Measurements from ENCODE around the gene BMERB1. TPM values are rescaled to one million over a fixed set of nuclear protein-coding genes. Genes with fewer than 3 reads are reported as not detected.
"Not testable (repeated sequence)": the region's sequence is repeated elsewhere in the genome, so short reads cannot be mapped to it uniquely, and the experiment has no call there.

Gene BMERB1
- total RNA-seq, 1 donor from 2014 or later: 26.4 TPM

DNA sequence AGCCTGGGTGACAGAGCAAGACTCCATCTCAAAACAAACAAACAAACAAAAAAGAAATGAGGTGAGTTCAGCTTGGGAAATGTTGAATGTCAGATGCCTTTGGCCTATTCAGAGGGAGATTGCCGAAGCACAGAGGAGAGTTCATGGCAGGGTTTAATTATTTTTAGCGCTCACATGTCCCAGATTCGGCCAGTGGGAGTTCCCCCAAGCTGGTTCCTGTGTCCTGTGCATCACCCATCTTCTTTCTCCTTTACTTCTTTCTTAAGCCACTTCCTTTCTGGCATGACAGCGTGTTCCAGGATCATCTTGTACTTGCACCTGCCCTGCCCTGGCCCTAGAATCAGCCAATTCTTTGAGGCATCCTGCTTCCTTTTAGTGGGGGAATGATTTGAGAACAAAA, 29.6 kb upstream of the BMERB1 start:
- Mint-ChIP-seq H3K36me3 (no peaks in the 10 kb centered on the region), H3K4me1 (ENCODE audit: unreplicated experiment) (no peaks in the 10 kb centered on the region), H3K27me3 (no peaks in the 10 kb centered on the region), H3K9me3 (no peaks in the 10 kb centered on the region), H3K4me3 (no peak overlapping the region), H3K27ac (no peak overlapping the region)
- TF ChIP-seq, protein P1, sequence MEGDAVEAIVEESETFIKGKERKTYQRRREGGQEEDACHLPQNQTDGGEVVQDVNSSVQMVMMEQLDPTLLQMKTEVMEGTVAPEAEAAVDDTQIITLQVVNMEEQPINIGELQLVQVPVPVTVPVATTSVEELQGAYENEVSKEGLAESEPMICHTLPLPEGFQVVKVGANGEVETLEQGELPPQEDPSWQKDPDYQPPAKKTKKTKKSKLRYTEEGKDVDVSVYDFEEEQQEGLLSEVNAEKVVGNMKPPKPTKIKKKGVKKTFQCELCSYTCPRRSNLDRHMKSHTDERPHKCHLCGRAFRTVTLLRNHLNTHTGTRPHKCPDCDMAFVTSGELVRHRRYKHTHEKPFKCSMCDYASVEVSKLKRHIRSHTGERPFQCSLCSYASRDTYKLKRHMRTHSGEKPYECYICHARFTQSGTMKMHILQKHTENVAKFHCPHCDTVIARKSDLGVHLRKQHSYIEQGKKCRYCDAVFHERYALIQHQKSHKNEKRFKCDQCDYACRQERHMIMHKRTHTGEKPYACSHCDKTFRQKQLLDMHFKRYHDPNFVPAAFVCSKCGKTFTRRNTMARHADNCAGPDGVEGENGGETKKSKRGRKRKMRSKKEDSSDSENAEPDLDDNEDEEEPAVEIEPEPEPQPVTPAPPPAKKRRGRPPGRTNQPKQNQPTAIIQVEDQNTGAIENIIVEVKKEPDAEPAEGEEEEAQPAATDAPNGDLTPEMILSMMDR (conservative IDR thresholded peaks at IDR 0.05): no peak
- DNase-seq (ENCODE audit: extremely low spot score, unreplicated experiment): no peak

DNA sequence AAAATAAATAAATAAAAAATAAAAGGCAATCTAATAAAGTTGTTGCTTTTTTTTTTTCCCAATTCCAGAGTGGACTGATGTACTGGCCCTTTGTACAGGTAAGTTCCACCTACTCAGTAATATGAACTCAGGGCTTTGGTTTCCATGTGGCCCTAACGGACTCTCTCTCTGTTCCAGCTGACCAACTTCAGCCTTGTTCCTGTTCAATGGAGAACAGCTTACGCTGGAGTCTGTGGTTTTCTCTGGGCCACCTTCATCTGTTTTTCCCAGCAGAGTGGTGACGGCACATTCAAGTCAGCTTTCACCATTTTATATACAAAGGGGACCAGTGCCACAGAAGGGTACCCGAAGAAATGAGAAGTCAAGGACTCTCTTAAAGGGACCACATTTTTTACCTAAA, 26.6 kb upstream of the BMERB1 start:
- H3K4me3 Mint-ChIP-seq; H3K36me3 Mint-ChIP-seq; DNase-seq (ENCODE audit: extremely low spot score, unreplicated experiment); H3K9me3 Mint-ChIP-seq; H3K27me3 Mint-ChIP-seq; H3K27ac Mint-ChIP-seq; H3K4me1 Mint-ChIP-seq (ENCODE audit: unreplicated experiment): not testable (repeated sequence)

DNA sequence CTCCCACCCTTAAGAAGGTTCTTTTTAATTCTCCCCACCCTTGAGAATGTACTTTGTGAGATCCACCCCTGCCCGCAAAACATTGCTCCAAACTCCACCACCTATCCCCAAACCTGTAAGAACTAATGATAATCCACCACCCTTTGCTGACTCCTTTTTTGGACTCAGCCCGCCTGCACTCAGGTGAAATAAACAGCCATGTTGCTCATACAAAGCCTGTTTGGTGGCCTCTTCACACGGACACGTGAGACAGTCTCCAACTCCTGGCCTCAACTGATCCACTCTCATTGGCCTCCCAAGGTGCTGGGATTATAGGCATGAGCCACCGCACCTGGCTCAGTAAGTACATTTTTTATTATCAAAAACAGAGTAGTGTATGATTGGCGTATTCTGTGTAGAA, 24.9 kb upstream of the BMERB1 start:
- not testable (repeated sequence) for H3K4me3 Mint-ChIP-seq; H3K27ac Mint-ChIP-seq; DNase-seq (ENCODE audit: extremely low spot score, unreplicated experiment); H3K9me3 Mint-ChIP-seq; H3K4me1 Mint-ChIP-seq (ENCODE audit: unreplicated experiment); H3K36me3 Mint-ChIP-seq; H3K27me3 Mint-ChIP-seq

- no peaks in the 10 kb centered on the region for H3K27me3 Mint-ChIP-seq
- H3K9me3 Mint-ChIP-seq: no peaks in the 10 kb centered on the region
- no peaks in the 10 kb centered on the region for H3K4me1 Mint-ChIP-seq (ENCODE audit: unreplicated experiment)
- H3K27ac Mint-ChIP-seq: no peak overlapping the region
- no peak for DNase-seq (ENCODE audit: extremely low spot score, unreplicated experiment)
- H3K4me3 Mint-ChIP-seq: no peak overlapping the region
- H3K36me3 Mint-ChIP-seq: no peaks in the 10 kb centered on the region
- TF ChIP-seq, protein P1 (conservative IDR thresholded peaks at IDR 0.05): no peak
These were observed 18.8 kb upstream of the BMERB1 start for GRCh38 chr16:15415511-15415985.

DNA sequence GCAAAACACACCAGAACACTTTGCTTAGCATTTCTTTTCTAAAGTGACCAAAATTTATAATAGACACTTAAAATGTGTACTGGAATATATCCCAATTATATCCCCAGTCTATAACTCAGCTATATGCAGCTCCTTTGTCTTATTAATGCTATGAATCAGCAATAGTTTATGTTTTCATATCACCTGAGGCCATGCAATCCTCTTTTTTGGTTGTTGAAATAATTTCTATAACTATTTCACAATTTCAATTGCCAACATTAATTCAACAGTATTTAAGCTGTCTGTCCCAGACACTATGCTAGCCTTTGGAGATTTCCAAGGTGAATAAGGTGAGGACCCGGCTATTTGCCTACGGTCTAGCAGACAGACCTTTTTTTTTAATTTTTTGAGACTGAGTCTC, 17.2 kb upstream of the BMERB1 start:
- no peak overlapping the region for H3K4me3 Mint-ChIP-seq
- no peaks in the 10 kb centered on the region for H3K36me3 Mint-ChIP-seq
- DNase-seq (ENCODE audit: extremely low spot score, unreplicated experiment): no peak
- no peaks in the 10 kb centered on the region for H3K9me3 Mint-ChIP-seq
- TF ChIP-seq, protein P1 (conservative IDR thresholded peaks at IDR 0.05): no peak
- H3K4me1 Mint-ChIP-seq (ENCODE audit: unreplicated experiment): no peaks in the 10 kb centered on the region
- H3K27ac Mint-ChIP-seq: no peak overlapping the region
- H3K27me3 Mint-ChIP-seq: no peaks in the 10 kb centered on the region

- Mint-ChIP-seq H3K9me3 (no peaks in the 10 kb centered on the region), H3K27me3 (no peaks in the 10 kb centered on the region)
These were observed 16.2 kb upstream of the BMERB1 start for GRCh38 chr16:15418206-15418605.

DNA sequence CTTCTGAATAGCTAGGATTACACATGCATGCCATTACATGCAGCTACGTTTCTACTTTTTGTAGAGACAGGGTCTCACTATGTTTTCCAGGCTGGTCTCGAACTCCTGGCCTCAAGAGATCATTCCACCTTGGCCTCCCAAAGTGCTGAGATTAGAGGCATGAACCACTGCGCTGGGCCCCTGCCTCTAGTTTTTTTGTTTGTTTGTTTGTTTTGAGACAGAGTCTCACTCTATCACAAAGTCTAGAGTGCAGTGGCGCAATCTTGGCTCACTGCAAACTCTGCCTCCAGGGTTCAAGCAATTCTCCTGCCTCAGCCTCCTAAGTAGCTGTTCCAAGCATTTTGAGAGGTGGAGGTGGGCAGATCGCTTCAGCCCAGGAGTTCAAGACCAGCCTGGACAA, 12.7 kb upstream of the BMERB1 start:
- not testable (repeated sequence) for H3K4me1 Mint-ChIP-seq (ENCODE audit: unreplicated experiment); H3K27me3 Mint-ChIP-seq; H3K27ac Mint-ChIP-seq; H3K4me3 Mint-ChIP-seq; H3K9me3 Mint-ChIP-seq; DNase-seq (ENCODE audit: extremely low spot score, unreplicated experiment); H3K36me3 Mint-ChIP-seq

More at GRCh38 chr16:15418206-15418605, 16.2 kb upstream of the BMERB1 start:
- no peak for DNase-seq (ENCODE audit: extremely low spot score, unreplicated experiment)
- no peaks in the 10 kb centered on the region for H3K4me1 Mint-ChIP-seq (ENCODE audit: unreplicated experiment)
- no peak overlapping the region for H3K27ac Mint-ChIP-seq
- no peak overlapping the region for H3K4me3 Mint-ChIP-seq
- no peaks in the 10 kb centered on the region for H3K36me3 Mint-ChIP-seq
- TF ChIP-seq, protein P1 (conservative IDR thresholded peaks at IDR 0.05): no peak
